Measurements from ENCODE around the gene RAP1GAP2.

DNA sequence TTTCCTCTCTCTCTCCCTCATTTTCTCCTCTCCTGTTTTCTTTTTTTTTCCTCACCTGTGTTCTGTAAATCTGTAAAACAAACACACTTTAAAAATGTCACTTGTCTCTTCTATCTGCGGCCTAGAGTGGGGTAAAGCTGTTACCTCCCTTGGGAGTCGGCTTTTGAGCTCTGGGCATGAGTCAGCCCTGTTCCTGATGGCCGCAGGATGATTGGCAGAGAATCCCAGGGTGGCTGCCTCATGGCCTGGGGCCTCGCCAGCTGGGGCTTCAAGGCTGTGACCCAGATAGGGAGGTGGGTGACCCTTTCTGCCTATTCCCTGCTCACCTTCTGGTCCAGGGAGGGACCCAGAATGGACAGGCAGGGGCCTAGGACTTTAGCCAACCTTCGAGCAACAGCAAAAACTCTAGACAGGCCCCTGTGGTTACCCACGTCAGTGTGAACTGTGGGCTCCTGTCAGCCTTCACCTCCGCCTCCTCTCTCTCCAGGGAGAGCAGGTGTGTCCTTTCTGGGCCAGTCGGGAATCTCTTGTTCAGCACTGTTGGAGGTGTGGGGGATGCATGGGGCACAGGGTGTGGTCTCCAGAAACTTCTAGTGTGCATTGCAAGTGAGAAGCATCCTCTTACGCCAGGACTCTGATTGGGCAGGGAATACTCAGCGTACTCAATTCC lies 87.4 kb downstream of the RAP1GAP2 start:
- TF ChIP-seq, protein P1, sequence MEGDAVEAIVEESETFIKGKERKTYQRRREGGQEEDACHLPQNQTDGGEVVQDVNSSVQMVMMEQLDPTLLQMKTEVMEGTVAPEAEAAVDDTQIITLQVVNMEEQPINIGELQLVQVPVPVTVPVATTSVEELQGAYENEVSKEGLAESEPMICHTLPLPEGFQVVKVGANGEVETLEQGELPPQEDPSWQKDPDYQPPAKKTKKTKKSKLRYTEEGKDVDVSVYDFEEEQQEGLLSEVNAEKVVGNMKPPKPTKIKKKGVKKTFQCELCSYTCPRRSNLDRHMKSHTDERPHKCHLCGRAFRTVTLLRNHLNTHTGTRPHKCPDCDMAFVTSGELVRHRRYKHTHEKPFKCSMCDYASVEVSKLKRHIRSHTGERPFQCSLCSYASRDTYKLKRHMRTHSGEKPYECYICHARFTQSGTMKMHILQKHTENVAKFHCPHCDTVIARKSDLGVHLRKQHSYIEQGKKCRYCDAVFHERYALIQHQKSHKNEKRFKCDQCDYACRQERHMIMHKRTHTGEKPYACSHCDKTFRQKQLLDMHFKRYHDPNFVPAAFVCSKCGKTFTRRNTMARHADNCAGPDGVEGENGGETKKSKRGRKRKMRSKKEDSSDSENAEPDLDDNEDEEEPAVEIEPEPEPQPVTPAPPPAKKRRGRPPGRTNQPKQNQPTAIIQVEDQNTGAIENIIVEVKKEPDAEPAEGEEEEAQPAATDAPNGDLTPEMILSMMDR (IDR thresholded peaks at IDR 0.05) = no peak
- TF ChIP-seq POLR2A (IDR thresholded peaks at IDR 0.05) (no peak), POLR2AphosphoS5 (IDR thresholded peaks at IDR 0.05; ENCODE audit: insufficient read depth in 1 of 2, low read depth in 1 of 2) (no peak)
